NCI-H1048 (cell line): ENCODE measurements around the gene NLGN1.

Experiments
- DNase-seq: peaks from one replicate; lab custom pipeline; 2025; lab: John Stamatoyannopoulos, UW

The NLGN1 gene

GRCh38 chr3:173719585-173719984, 322.0 kb downstream of the NLGN1 start:
- no peak for DNase-seq

GRCh38 chr3:173725507-173725906, 328.0 kb downstream of the NLGN1 start:
- no peak for DNase-seq

- DNase-seq: no peak
Observed at GRCh38 chr3:173730391-173730790, 332.8 kb downstream of the NLGN1 start.

- no peak for DNase-seq
Observed at GRCh38 chr3:173732237-173732636, 334.7 kb downstream of the NLGN1 start.

GRCh38 chr3:173733029-173733652, 335.6 kb downstream of the NLGN1 start:
- DNase-seq: peak; percentile 12

GRCh38 chr3:173734473-173734872, 336.9 kb downstream of the NLGN1 start:
- DNase-seq: no peak

GRCh38 chr3:173734895-173735294, 337.4 kb downstream of the NLGN1 start:
- no peak for DNase-seq

- no peak for DNase-seq
Observed at GRCh38 chr3:173735841-173736240, 338.3 kb downstream of the NLGN1 start.

GRCh38 chr3:173737167-173737808, 339.7 kb downstream of the NLGN1 start:
- DNase-seq: no peak

GRCh38 chr3:173739726-173740125, 342.2 kb downstream of the NLGN1 start:
- no peak for DNase-seq

GRCh38 chr3:173742491-173742890, 344.9 kb downstream of the NLGN1 start:
- DNase-seq: no peak

- DNase-seq: no peak
Observed at GRCh38 chr3:173743111-173743510, 345.6 kb downstream of the NLGN1 start.

GRCh38 chr3:173743516-173743915, 346.0 kb downstream of the NLGN1 start:
- DNase-seq: no peak

GRCh38 chr3:173744479-173744878, 346.9 kb downstream of the NLGN1 start:
- DNase-seq: no peak

GRCh38 chr3:173744895-173745294, 347.4 kb downstream of the NLGN1 start:
- no peak for DNase-seq

GRCh38 chr3:173745952-173746682, 348.6 kb downstream of the NLGN1 start:
- DNase-seq: no peak

GRCh38 chr3:173747427-173747826, 349.9 kb downstream of the NLGN1 start:
- no peak for DNase-seq

GRCh38 chr3:173748105-173748504, 350.6 kb downstream of the NLGN1 start:
- DNase-seq: no peak

- no peak for DNase-seq
Observed at GRCh38 chr3:173750095-173750494, 352.6 kb downstream of the NLGN1 start.

GRCh38 chr3:173750591-173750990, 353.0 kb downstream of the NLGN1 start:
- no peak for DNase-seq

GRCh38 chr3:173753593-173753992, 356.0 kb downstream of the NLGN1 start:
- no peak for DNase-seq

GRCh38 chr3:173755161-173755560, 357.6 kb downstream of the NLGN1 start:
- DNase-seq: no peak

GRCh38 chr3:173761161-173761560, 363.6 kb downstream of the NLGN1 start:
- DNase-seq: no peak
